Stimulated activated CD4-positive, alpha-beta T cell treated with anti-CD3 and anti-CD28 coated beads, Interleukin-12 subunit alpha, Interleukin-12 subunit beta, amount 100 ng/mL, for 24 hours (primary cell): ENCODE measurements around the gene GRAMD4.

Experiments used
- DNase-seq, 2 experiments: peaks; one replicate each; pipeline ENCODE4 v3.0.0-alpha.2; 2020; ENCODE audit warnings: low read depth in 2 of 2

GRAMD4 gene

DNA sequence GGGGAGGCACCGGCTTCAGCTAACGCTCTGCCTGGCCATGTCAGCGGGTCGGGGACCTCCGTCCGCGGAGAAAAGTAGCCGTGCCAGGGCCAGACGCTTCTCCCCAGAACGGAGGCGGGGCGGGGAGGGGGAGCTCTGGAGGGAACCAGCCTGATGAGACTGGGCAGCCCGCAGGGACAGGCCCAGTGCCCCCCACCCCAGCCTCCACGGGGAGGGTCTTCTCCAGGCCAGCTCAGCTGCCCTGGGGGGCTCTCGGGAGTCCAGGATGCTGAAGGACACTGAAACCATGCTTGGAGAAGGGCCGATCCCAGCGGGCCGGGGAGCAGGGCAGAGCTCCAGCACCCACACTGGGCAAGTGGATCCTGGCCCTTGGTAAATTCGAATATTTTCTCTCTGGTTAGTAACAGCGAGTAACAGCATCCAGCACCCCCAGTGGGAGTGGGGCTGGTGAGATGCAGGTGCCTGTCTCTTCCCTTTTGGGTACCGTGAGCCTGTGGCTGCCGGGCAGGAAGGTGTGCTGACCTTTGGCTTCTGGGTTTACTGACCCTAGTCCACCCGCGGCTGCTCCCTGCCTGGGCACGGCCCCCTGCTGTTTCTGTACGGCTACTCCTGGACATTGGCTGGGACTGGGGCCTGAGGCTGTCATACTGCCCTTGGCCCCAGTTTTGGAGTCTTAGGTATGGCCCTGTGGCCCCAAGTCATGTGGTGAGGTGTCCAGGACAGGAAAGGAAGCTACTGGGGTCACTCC lies 35.8 kb downstream of the GRAMD4 start:
- no peak for DNase-seq

DNA sequence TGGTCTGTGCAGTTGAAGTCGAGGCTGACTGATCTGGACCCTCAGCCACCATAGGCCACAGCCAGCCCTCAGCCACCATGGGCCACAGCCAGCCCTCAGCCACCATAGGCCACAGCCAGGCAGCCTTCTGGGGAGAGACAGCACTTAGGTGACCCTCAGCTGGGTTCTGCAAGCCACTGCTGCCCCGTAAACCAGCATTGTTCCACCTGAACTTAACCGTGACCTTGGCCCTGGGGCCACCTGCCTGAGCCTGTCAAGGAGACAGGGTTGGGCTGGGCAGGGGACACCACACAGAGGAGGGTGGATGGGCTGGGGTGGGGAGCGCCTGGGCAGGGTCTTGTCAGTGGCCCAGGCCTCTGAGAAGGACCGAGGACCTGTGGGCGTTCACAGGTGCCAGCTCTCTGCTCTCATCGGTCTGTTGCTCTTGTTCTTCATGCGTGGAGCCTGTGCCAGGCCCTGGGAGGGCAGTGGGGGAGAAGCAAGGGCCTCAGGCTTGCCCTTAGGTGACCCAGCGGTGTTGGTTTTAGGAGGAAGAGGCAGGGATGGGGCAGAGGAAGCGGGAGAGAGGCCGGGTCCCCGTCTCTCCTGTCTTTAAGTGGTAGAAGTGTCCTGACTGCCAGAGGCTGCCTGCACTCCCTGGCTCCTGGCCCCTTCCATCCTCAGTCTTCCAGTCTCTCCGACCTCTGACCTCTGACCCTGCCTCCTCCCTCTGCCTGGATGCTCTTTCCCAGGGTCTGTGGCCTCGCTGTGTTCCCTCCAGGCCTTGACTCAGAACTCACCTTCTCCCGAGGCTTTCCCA lies 36.9 kb downstream of the GRAMD4 start:
- DNase-seq: no peak

DNA sequence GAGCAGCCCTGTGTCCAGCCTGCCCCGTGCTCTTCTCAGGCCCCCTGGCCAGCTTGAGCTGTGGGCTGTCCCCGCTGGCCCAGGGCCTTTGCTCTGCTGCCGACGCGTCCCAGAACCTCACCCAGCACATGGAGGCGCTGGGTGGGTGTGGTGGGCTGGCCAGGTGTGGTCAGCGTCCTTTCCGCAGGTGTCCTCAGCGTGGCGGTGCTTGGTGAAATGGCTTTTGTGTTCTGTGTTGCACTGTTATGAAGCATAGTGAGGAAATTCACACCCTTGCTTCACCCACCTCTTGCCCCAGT lies 37.4 kb downstream of the GRAMD4 start:
- DNase-seq: no peak

DNA sequence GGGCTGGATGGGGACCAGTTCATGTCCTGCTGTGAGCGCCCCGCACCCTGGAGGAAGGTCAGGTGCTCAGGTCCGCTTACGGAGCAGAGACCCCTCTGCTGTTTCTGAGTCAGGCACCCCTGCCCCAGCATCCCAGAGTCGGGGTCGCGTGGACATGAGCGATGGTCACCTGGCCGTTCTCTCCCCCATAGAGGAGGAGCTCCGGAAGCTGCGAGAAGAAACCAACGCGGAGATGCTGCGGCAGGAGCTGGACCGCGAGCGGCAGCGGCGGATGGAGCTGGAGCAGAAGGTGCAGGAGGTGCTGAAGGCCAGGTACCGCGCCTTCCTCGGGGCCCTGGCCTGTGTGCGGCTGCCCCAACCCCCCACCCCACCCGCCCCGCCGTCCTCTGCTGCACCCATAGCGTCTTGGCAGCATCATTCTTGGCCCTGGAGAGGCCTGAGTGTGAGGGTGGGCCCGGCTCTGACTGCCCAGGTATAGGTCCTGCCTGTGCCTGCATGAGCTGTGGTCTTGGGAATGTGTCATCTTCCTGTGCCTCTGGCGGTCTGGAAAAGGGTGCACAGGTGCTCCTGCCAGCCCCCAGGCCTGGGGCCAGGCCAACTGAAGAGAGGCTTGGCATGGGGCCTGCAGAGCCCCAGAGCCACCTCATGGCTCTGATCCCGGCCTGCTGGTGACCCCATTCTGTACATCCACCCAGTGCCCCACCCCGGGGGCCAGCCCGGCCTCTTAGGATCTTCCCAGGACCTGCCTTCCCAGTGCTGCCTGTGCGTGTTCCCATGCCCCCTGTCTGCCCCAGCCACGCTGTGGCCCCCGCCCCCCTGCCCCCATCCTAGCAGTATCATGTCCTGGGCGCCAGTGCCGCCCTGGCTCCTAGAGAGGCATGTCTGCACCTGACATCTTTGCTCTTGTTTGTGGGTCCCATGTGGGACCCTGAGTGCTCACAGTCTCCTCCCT lies 38.1 kb downstream of the GRAMD4 start:
- DNase-seq: no peak

DNA sequence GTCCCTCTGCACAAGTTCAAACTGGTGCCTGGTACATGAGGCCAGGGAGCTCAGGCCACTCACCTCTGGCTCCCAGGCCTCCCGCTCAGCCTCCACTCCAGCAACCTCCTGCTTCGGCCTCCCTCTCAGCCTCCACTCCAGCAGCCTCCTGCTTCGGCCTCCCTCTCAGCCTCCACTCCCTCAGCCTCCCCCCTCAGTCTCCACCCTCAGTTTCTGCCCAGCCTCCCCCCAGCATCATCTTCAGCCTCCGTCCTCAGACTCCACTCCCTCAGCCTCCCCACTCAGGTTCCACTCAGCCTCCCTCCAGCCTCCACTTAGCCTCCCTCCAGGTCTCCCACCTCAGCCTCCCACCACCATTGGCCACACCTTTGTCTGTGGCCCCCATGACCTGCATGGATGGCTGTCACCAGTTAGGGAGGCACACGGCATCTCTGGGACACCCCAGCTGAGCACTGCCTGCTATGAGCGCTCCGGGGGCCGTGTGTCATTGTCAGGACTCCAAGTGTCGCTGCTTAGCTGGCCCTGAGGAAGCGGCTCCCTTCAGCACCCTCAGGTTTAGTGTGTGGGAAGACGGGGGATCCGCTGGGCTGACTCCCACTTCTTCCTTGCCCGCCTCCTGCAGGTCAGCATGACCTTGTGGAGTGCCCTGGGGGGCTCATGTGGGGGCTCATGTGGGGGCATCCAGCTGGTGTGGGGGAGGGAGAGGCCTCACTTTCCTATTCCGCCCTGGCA lies 39.0 kb downstream of the GRAMD4 start:
- no peak for DNase-seq

DNA sequence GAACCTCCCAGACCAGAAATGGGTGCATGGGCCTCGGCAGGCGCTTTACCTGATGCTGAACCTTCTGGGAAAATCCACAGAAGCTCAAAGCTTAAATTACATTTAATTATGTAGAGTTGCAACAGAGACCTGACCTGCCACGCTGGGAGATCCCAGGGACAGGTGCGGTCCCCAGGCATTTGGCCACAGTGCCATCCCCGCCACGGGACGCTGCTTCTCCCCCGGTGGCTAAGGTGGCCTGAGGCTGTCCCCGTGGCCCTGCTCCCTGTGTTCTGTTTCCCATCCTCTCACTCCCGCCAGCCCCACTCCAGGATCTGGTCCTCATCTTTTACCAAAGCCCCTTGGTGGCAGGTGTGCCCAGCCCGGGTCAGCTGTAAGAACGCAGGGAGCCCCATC lies 39.6 kb downstream of the GRAMD4 start:
- DNase-seq: no peak

DNA sequence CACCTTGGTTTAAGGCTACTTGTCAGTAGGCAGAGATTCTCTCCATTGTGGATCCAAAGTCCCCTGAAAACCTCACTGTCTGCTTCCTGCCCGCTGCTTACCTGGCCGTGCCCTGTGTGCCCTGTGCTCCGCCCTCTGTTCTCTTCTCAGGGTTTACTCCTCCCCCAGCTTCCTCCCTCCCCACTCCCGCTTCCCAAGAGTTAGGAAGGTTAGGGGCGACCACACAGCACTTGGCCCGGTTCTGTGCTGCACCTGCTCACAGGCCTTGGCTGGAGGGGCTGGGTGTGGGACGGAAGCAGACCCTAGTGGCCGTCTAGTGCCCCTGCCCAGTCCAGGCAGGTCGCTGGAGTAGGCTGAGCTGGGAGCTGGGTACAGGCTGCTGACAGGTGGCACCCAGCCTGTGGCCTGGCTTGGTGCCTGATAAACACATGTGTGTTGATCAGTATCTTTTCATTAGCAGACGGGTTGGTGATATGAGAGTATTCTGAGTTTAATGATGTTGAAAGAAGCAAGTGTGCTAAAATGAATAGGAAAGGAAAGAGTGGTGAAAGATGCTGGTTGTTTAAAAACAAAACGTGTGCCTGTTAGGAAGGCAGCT lies 40.5 kb downstream of the GRAMD4 start:
- no peak for DNase-seq

DNA sequence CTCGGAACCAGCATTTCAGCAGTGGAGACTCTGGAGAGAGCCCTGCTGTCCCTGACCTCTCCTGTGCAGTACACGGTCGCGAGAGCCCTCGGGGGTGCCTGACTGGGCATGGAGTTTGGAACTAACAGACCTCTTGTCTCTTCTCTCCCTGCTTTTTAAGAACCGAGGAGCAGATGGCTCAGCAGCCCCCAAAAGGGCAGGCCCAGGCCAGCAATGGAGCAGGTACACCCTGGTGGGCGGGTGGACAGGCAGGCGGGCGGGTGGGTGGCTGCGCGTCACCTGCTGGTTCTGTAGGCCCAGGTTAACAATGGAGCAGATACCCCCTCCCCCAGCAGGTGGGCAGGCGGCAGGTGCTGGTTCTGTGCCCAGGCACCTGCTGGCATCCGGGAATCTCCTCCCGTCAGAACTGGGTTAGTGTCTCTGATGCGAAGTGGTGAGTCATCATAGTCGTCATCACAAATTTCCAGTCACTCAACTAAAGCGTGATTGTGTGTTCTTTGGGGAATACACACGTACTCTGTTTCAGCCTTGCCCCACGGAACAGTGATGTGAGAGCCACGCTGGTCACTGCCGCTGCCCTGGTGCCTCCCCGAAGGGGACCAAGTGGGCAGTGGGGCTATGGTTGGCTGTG lies 41.1 kb downstream of the GRAMD4 start:
- DNase-seq: peak; percentile 22 to 32

DNA sequence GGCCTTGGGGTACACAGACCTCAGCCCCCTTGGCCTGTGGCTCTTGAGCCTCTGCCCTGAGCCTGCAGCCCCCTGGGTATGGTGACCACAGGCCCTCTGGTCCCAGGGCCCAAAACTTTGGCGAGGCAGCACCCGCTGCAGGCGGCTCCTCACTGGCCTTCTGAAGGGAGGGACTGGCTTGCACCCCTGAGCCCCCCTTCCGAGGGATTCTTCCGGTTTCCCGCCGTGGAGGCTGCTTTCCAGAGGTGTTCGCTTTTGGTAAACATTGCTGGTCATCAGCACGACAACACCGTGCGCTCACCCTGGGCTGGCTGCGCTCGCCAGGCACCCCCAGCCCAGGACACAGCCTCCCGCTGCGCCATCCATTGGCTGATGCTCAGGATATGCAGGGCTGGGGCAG lies 42.0 kb downstream of the GRAMD4 start:
- DNase-seq: no peak

DNA sequence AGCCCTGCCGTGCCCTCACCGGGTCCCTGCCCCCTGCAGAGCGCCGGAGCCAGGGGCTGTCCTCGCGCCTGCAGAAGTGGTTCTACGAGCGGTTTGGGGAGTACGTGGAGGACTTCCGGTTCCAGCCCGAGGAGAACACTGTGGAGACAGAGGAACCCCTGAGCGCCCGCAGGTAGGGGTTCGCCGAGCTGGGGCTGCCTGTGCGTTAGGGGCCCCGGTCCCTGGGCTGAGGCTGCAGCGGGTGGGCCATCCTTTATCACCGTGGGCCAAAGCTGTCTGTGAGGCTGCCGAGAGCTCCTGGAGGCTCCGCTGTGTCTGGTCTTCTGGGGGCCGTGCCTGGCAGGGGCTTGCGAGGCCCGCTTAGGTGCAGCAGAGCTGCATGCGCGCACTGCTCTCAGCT lies 42.8 kb downstream of the GRAMD4 start:
- no peak for DNase-seq

DNA sequence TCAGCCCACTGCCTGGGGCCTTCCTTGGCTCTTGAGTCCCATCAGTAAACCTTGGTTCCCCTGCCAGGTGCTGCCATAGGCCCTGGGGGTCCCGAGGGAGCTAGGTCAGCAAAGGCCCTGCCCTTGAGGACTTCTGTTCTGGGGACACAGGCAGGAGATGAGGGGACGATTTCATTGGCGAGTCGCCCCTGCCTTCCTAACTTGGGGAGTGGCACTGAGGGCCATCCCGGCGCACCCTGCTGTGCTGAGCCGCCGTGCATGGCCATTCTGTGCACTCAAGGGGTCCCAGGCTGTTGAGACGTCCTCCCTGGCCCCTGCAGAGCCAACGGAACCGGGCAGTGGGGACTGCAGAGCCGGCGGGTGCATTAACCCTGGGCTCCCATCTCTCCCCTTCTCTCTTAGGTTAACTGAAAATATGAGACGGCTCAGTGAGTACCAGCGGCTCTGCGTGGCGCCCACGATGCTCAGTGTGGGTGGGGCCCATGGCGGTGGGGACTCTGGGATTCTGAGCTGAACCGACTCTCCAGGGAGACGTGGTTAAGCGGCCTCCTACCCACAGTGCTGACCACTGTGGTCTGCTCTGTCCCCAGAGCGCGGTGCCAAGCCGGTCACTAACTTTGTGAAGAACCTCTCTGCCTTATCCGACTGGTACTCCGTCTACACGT lies 43.4 kb downstream of the GRAMD4 start:
- DNase-seq: no peak

DNA sequence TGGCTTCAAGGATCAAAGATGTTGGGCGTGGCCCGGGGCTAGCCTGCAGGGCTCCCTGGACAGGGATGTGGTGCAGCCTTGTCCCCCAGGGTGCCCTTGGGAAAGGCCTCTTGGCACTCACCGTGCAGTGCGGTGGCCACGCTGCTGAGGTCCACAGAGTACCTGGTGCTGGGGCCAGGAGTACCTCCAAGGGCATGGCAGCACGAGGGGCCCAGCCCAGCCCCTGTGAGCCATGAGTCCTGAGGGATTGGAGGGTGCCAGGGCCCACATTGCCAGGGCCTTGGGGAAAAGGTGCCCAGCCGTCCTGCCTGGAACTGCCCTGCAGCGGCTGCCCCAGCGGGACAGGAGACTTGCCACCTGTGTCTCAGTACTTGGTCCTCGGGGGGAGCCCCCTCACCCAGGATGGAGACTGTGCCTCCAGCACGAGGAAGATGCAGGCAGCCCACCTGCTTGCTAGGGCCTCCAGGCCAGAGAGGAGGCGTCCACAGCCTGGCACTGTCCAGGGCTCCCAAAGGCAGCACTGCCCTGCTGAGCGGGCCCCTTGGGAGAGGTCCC lies 44.2 kb downstream of the GRAMD4 start:
- DNase-seq: no peak

DNA sequence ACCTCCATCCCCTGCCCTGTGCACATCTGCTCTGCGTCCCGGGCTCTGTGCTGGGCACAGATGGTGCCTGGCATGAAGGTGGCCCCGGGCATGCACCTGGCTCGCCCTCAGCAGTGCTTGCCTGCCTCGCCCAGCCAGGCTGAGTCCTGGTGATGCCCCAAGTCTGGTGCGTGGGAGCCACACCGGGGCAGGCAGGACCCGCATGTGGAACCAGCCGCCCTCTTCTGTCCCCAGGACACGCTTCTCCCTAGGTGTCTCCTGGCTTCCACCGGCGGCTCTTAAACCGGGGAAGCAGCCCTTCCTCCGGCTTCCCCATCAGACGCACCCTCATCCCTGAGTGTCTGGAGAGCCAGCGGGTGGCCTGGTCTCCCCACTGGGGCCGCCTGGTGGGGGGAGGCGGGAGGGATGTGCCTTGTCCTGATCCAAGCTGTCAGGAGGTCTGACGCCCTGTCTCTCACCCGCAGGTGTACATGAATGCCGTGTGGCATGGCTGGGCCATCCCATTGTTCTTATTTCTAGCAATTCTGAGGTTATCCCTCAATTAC lies 45.0 kb downstream of the GRAMD4 start:
- no peak for DNase-seq

DNA sequence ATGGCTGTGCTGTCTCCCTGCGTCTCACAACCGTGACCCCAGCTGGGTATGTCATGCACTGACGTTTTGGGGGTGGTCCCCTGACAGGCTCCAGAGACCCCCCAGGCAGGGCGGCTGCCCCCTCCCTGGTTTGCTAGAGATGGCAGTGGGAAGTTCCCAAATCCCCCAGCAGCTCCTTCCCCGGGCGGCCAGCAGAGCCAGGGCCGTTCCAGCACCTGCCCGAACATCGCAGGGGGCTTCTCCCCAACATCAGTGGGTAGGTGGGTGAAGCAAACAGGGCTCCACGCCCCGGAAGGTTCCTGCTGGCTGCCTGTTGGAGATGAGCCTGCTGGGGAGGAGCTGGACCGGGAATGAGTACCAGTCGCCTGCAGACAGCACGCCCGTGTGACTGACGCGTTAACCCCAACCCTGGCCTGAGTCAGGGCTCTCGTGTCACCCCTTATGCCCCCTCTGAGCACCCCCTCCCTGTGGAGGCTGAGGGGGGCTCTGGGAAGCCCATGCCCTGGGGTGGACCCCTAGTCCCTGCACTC lies 45.6 kb downstream of the GRAMD4 start:
- DNase-seq: no peak

DNA sequence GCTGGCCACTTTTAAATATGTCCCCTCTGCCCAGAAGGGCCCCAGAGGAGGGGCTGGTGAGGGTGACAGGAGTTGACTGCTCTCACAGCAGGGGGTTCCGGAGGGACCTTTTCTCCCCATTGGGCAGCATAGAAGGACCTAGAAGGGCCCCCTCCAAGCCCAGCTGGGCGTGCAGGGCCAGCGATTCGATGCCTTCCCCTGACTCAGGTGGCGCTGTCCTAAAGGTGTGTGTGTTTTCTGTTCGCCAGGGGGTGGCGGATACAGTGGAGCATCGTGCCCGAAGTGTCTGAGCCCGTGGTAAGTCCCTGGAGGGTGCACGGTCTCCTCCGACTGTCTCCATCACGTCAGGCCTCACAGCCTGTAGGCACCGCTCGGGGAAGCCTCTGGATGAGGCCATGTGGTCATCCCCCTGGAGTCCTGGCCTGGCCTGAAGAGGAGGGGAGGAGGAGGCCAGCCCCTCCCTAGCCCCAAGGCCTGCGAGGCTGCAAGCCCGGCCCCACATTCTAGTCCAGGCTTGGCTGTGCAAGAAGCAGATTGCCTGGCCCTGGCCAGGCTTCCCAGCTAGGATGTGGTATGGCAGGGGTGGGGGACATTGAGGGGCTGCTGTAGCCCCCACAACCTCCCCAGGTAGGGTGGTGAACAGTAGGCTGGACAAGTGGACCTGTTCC lies 46.5 kb downstream of the GRAMD4 start:
- no peak for DNase-seq

DNA sequence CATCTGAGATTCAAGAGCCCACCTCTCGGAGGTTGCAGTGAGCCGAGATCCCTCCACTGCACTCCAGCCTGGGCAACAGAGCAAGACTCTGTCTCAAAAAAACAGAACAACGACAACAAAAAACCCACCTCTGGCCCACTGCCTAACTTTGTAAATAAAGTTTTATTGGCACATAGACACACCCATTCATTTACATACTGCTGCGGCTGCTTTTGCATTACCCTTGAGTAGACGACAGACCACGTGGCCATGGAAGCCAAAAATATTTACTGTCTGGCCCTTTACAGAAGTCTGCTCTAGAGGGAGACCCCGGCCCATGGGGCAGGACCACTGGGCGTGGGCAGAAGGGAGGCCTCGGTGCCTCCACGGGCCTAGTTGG lies 47.0 kb downstream of the GRAMD4 start:
- no peak for DNase-seq

DNA sequence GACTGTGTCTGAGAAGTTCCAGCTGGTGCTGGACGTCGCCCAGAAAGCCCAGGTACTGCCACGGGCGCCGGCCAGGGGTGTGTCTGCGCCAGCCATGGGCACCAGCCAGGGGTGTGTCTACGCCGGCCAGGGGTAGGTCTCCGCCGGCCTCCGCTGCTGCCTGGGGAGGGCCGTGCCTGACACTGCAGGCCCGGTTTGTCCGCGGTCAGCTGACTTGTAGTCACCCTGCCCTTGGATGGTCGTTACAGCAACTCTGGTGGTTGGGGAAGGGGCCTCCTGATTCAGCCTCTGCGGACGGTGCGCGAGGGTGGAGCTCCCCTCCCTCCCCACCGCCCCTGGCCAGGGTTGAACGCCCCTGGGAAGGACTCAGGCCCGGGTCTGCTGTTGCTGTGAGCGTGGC lies 47.9 kb downstream of the GRAMD4 start:
- DNase-seq: no peak

DNA sequence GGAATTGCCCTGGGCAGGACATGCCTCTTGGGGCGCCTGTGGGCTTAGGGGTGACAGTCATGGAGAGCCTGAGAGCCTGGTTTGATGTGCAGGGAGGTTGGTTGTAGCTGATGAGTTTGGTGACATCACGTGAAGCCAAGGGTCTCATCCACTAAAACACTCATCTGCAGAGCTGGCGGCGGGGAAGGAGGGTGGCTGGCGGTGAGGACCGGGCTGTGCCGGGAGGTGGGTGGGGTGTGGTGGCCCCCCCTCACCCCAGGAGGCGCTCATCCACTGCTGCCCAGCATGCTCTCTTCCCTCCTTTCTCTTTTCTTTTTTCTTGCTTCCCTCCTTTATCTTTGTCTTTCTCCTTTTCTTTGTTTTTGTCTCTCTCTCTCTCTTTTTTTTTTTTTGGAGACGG lies 49.0 kb downstream of the GRAMD4 start:
- no peak for DNase-seq
